CD4-positive, alpha-beta T cell treated with Interleukin-2 at 100 ng/mL for 4 hours (primary cell): ENCODE measurements around the gene PRPF8.
A peak's percentile ranks its signal among the peaks of the same experiment; 100 is the strongest.
"Not testable (repeated sequence)": the region's sequence is repeated elsewhere in the genome, so short reads cannot be mapped to it uniquely, and the experiment has no call there.

Source experiments
- DNase-seq: peaks from one replicate; pipeline ENCODE4 v3.0.0-alpha.2; 2020; ENCODE audit warnings: low spot score

The PRPF8 gene

DNA sequence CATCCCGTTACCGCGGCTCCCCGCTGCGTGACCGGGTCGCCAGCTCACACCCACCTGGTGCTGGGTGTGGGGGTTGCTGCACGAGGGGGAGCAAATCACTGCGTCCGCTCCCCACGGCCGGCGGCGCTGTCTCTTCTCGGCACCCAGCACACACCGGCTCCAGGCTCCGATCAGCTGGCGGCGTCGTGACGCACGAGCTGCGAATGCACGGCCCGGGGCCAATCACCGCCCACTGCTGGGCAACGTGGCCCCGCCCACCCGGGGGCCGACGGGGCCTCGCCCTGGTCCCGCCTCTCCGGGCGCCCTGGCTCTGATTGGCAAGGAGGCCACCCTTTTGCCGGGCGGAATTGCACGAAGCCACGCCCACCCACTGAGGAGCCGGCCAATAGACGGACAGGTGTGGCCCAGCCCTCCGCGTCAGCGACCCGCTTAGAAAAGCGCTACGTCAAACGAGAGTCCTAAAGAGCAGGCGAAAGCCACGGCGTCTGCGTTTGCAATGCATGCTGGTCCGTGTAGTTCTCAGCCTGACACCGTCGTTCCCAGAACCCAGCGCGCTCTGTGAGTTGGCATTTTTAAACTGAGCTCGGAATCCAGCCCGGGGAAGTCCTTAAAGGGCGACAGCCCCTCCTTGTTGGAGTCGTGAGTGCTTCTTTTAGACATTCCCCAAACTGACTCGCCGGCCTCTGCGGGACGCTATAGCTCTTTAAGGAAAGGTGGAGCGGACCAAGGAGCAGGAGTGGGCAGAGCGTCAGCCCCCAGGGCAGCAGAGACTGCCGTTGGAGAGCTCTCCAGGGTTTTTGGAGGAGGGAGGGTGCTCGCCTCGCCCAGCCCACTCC is 31.6 kb upstream of the PRPF8 start:
- DNase-seq, result peak; percentile 100

GRCh38 chr17:1715803-1716075 is 31.1 kb upstream of the PRPF8 start:
- no peak for DNase-seq

GRCh38 chr17:1714980-1715802 is 30.5 kb upstream of the PRPF8 start:
- peak; percentile 65 for DNase-seq

- no peak for DNase-seq
Observed at GRCh38 chr17:1714427-1714979, 29.8 kb upstream of the PRPF8 start.

DNA sequence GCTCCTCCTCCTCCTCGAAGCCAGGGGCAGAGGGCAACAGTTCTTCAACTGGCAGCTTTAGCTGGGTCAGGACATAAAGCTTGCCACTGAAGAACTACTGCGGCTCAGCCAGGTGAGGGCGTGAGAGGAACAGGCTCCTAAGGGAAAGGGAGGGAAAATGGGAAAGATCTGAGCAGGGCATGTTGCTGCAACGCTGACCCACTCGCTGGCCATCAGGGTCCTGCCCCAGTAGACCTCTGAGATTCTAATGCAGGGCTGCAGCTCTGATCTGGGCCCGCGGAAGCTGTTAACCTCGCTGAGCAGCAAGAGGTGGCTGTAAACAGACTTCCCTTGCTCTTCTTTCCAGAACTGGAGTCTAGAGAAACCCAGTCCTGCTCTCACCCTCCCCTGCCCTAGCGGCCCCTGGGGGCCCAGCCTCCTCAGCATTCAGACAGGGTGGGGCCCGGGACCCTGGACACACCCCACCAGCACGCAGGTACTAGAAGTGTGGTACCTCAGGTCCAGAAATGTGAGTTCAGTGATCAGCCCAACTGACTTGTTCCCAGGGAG is 29.3 kb upstream of the PRPF8 start:
- no peak for DNase-seq

GRCh38 chr17:1713160-1713877 is 28.7 kb upstream of the PRPF8 start:
- DNase-seq, result no peak

DNA sequence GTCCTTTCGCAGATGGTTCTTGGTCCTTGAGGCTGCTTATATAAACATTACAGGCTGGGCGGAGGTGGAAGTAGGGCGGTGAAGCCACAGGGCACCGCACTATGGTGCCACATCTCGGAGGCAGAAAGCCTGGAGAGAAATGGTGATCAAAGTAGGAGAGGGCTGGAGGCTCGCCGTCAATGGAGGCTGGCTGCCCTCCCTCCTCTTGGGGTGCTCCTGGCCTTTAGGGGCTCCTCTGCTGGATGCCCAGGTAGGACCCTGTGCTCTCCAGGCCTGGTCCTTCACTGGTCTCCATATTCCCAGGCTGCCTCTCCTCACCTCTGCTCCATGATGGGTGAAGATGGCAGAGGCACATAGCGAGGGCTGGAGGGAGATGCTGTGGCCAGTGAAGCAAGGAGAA is 27.6 kb upstream of the PRPF8 start:
- no peak for DNase-seq

DNA sequence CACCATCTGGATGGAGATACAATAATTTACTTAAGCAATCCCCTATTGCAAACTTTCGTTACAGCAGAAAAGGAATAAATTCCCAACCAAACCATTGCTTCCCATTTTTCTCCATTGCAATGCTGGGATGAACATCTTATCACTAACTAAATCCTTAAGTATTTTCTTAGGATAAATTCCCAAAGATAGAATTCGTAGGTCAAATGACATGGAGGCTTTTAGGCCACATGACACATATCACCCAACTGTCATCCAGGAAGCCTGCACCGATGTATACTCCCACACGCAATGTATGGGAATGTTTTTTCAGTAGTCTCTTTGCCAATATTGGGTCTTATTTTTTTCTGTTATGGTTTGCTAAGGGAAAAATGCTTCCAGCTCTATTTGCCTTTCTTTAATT is 27.1 kb upstream of the PRPF8 start:
- DNase-seq, result no peak

DNA sequence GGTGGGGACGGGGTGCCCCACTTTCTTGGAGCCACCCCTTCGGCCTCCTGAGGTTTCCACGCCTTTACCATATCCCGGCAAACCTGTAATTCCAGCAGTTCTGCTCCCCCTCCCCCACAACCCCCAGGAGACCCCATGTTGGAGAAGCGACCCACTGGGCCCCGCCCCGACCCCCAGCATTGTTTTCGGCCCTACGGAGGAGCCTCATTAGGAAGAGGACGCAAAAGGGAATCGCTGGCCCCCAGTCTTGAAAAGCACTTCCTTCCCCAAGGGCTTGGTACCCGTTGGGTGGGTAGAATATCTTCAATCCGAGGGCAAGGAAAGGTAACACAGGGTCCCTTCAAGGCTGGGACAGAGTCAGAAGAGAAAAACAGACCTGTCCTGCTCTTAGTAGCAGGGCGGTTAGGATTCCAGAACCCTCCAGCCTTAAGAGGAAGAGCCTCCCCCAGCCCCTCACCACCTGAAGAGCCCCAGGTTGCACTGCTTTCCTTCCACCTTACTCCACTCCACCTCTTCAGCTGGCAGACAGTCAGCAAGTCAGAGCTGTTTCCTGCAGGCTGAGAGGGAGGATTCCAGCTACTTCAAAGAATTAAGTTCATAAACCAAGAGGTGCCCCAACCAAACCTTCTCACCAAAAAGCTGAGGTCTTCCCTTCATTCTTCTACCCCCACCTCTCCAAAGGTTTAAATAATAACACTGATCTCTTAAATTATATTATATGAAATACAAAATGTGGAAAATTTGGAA is 26.3 kb upstream of the PRPF8 start:
- no peak for DNase-seq

- DNase-seq, result no peak
Observed at GRCh38 chr17:1709971-1710806, 25.5 kb upstream of the PRPF8 start, which contains the start of gene TLCD2. TLCD2 (minus strand) TSS chr17:1710377; CDS start chr17:1710242, 135 bp downstream.

DNA sequence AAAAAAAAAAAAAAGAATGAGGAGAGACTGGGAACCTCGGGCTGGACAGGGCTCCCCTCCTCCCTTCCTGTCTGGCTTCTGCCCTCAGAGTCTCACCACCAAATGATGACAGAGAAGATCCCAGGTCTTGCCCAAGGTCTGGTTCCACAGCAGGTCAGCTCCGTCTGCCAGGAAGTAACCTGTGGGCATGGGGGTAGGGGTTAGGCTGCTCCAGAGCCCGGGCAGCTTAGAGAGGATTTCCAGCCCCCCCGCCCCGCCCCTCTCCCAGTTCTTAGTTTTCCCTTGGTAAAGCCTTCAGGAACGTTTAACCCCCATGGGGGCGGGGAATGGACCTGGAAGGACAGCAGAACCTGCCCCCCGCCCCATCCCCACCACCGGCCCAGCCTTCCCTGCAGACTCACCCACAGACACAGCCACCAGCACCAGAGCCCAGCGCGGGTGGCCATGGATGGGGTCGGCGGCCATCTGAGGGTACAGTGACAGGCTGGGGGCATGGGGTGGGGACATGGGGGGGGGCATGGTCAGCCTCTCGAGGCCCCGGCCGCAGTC is 24.8 kb upstream of the PRPF8 start:
- DNase-seq, result no peak

- DNase-seq, result not testable (repeated sequence)
Observed at GRCh38 chr17:1708791-1709346, 24.2 kb upstream of the PRPF8 start.

GRCh38 chr17:1707107-1707506 is 22.4 kb upstream of the PRPF8 start:
- DNase-seq, result peak; percentile 49

DNA sequence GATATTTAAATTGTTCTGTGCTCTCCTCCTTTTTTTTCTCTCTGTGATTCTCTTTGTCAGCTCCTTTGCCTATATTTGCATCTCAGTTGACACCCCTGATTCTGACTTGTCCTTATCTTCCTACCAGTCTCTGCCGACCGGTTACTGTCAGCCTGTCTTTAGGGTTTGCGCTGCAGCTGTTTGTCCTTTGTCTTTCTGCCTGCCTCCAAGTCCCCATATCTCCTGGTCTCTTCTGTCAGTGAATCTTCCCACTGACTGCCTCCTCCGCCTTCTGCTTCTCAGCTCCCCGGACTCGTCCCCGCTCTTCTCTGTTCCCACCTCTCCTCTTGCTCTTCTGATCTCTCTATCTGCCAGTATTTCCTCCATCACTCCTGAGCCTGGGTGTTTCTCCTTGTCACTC is 20.3 kb upstream of the PRPF8 start:
- no peak for DNase-seq

DNA sequence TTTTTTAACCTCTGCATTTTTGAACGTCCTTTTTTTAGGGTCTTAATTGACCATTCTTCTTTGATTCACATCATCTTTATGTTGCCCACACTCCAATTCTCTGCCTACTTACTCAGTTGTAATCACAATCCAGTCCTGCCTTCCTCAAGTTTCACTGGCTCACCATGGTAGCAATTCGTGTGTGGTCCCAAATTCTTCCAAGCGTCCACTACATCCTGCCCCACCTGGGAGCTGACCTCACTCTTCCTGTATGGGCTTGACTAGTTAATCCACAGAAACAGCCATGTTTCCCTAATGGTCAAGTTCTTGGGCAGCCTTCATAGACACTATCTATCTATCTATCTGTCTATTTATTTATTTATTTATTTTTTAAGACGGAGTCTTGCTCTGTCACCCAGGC is 18.4 kb upstream of the PRPF8 start:
- DNase-seq, result no peak

DNA sequence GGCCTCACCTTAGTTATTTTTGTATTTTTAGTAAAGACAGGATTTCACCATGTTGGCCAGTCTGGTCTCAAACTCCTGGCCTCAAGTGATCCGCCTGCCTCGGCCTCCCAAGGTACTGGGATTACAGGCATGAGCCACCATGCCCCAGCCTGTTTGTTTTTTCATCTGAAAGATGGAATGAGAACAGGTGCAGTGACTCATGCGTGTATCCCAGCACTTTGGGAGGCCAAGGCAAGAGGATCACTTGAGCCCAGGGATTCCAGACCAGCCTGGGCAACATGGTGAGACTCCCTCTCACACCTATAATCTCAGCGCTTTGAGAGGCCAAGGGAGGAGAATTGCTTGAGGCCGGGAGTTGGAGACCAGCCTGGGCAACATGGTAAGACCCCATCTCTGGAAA is 15.2 kb upstream of the PRPF8 start:
- not testable (repeated sequence) for DNase-seq

- DNase-seq, result no peak
Observed at GRCh38 chr17:1697681-1698080, 13.0 kb upstream of the PRPF8 start.

GRCh38 chr17:1695365-1695764 is 10.7 kb upstream of the PRPF8 start:
- DNase-seq, result no peak

DNA sequence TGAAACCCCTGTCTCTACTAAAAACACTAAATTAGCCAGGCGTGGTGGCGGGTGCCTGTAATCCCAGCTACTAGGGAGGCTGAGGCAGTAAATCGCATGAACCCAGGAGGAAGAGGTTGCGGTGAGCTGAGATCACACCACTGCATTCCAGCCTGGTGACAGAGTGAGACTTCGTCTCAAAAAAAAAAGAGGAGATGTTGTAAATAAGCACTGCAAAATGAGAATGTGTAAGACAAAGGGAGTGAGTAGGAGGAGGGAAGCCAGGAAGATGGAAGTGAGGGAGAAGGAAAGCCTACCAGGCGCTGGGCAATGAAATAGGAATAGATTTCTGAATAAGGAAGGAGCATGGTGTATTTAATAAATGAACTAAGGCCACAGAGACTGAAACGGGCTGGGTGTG is 8.7 kb upstream of the PRPF8 start:
- no peak for DNase-seq
